Activated CD4-positive, alpha-beta T cell treated with anti-CD3 and anti-CD28 coated beads, Interleukin-2, Interleukin-6, amounts not matched to agents 100 ng/mL and 50 ng/mL, durations not matched to agents 16 hours and 8 hours (primary cell): ENCODE measurements around the gene L3MBTL2.

Experiments used
- DNase-seq: peaks from one replicate; pipeline ENCODE4 v3.0.0-alpha.2; 2020

The L3MBTL2 gene

GRCh38 chr22:41215926-41216325 is 10.8 kb downstream of the L3MBTL2 start:
- no peak for DNase-seq

DNA sequence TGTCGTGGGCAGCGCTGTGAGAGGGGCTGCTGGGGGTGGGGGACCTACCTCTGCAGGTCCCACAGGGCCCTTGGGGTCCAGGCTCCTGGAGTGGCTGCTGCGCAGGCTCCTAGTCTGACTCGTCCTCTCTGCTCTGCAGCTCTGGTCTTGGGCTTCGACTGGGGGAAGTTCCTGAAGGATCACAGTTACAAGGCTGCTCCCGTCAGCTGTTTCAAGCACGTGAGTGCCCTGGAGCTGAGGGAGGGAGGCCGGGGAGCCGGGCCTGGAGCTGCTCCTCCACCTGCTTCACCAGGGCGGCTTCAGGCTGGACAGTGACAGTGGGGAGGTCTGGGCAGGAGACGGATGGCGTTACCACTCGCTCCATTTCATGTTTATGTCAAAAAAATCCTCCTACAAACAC is 11.9 kb downstream of the L3MBTL2 start:
- DNase-seq, result no peak

DNA sequence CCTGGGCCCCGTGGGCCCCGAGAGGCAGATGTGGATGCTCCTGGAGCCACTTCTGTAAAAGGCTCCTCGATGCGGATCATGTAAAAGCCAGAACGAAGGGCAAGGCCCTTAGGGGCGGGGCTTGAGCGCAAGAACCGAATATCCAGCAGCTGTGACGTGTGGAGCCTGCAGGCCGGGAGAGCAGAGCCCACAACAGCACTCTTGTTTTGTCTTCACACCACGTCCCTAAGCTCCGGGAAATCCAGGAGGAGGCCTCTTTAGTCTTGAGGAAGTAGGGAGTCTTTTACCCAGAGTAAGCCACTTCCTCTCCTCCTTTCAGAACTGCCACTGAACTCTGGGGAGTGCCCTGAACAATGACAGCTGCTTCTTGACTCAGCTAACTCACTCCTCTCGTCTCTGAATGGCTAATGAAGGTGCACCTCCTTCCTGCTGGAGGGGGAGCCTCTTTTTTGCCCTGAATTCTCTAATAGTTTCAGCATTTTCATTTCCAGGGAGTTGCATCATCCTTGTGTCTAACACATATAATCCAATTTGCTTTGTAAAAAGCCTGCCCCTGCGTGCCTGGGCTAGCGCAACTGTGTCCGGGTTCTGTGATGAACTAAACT is 12.5 kb downstream of the L3MBTL2 start:
- peak; percentile 72 for DNase-seq

- no peak for DNase-seq
Observed at GRCh38 chr22:41222846-41223507, 17.9 kb downstream of the L3MBTL2 start.

- no peak for DNase-seq
Observed at GRCh38 chr22:41223535-41223934, 18.4 kb downstream of the L3MBTL2 start.

DNA sequence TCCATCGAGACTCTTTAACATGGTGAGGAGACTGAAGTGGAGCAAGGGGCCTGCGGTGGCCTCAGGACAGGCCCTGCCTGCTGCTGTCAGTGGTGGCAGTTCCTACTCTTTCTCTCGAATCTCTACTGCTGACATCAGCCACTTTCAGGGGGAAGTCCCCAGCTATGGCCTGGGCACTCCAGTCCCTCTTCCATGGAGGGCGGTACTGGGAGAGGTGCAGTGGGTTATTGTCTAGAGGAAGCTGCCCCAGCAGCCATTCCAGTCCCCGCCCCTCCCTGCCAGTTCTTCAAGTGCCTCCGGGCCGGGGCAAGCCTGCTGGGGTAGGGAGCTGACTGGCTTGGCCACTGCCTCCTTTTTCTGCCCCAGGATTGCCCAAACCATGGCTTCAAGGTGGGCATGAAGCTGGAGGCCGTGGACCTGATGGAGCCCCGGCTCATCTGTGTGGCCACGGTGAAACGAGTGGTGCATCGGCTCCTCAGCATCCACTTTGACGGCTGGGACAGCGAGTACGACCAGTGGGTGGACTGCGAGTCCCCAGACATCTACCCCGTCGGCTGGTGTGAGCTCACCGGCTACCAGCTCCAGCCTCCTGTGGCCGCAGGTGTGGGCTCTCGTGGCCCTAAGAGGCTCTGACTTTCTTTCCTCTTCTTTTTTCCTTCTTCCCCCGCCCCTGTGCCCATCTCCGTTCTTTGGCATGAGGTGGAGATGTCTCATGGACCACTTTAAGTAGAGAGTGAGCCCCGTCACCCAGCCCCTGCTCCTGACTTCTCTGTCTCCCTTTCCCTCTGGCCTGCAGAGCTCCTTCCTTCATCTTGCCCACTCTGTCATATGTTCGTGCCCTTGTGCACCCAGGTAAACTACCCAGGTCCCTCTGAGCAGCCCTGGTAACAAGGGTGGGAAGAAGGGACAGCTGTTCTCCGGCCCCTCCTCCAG is 21.9 kb downstream of the L3MBTL2 start:
- DNase-seq, result no peak

GRCh38 chr22:41229215-41229614 is 24.1 kb downstream of the L3MBTL2 start:
- DNase-seq, result no peak

- DNase-seq, result no peak
Observed at GRCh38 chr22:41229730-41230400, 24.8 kb downstream of the L3MBTL2 start.

DNA sequence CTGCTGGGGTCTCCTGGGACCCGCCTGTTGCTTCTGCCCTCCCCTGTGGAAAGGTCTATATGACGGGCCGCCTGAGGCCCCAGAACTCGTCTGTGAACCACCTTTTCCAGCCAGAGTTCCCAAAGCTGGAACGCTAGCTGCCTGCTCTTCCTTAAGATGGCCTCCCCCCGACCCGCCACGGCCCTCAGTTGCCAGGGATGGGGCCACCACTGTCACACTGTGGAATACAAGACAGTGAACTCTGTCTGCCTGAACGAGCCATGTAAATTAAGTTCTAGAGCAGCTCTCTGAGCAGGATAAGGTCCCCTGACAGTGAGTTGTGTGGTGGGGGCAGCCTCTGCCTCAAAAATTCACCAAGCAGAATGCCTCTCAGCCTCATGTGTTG is 25.3 kb downstream of the L3MBTL2 start:
- DNase-seq, result no peak

- DNase-seq, result no peak
Observed at GRCh38 chr22:41231369-41231768, 26.3 kb downstream of the L3MBTL2 start.

DNA sequence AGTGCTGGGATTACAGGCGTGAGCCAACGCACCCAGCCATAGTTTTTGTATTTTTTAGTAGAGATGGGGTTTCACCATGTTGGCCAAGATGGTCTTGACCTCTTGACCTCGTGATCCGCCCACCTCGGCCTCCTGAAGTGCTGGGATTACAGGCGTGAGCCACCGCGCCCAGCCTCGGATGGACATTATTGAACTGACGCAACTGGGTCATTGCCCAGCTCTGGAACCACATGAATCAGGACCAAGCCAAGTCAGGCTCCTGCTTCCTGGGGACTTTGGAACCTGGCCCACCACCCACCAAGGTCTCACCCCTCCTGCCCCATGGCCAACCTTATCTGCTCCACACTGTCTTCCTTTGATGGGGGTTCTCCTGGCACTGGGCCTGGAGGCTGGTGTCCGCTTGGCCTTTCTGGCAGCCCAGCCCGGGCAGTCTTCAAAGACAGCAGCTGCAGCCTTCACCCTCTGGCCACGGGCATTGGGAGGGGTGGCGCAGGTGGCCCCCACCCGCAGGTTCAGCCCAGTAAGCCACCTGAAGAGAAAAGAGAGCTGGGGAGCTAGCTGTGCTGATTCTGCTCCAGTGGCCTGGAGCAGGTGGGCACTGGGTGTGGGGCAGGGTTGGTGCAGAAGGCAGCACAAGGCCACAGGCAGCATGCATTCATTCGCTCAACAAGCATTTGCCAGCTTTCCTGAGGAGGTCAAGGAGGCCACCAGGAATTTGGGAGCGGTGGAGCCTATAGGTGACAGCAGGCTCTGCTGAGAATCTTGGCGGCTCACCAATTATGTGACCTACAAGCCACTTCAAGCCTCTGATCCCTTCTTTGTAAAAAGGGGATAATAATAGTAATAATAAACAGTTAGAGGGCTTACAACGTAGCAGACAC is 29.9 kb downstream of the L3MBTL2 start:
- no peak for DNase-seq

- no peak for DNase-seq
Observed at GRCh38 chr22:41237036-41237706, 32.1 kb downstream of the L3MBTL2 start.

- DNase-seq, result peak; percentile 89
Observed at GRCh38 chr22:41237707-41238569, 32.8 kb downstream of the L3MBTL2 start.

- DNase-seq, result no peak
Observed at GRCh38 chr22:41238570-41239442, 33.7 kb downstream of the L3MBTL2 start.

- DNase-seq, result no peak
Observed at GRCh38 chr22:41239443-41240128, 34.5 kb downstream of the L3MBTL2 start.

DNA sequence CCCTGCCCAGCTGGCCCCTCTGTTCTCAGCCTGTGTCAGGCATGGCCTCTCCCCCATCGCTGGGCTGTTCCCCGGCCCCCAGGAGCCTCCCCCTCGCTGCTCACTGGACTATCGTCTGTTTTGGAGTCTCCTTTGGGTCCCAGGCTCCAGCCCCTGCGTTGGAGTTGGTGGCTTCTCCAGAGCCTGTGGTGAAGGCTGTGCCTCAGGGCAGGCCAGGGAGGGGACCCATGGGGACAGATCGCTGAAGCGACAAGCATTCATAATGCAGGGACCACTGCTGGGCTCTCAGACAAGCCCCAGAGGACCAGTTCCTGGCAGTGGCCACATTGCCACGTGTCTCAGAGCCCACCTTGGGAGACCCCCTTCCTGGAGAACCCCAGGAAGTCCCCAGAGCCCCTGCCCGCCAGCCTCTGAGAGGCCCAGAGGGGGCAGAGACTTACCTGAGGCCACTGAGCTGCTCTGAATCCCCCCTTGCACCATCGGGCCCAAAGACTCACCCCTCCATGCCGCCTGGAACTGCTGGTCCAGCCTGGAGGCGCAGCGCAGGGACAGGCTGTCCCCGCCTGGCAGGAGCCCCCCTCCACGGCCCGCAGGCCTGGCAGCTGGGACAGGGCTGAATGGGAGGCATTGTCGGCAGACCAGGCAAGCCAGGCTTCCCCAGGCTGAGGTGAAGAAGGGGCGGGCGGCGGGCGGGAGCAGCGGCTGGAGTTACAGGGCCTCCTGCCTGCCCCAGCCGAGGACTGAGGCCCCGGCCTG is 35.4 kb downstream of the L3MBTL2 start, which contains the start of gene CHADL:
Gene CHADL (minus strand): TSS at position 555 of the 756 bp plus-strand sequence. CDS start 50 bp downstream, at position 505.
- DNase-seq, result no peak

DNA sequence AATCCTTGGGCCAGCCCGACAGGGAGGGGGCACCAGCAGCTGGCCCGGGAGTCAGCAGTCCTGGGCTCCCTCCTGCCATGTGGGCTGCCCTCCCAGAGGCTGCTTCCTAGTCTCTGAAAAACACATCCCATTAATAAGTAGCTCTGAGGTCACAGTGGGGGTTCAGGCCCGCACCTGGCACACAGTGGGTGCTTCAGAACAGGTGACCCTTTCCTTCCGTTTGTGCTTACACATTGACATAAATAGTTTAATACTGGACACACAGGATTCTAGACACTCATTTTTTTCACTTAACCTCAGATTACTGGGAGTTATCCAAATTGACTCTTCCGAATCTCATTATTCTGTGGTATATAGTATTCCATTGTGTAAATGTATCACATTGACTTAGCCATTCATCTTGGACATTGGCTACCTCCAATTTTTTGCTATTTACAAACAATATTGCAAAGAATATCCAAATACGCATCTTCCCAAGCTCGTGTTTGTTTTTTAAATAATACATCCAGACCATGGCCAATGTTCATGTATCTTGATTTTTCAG is 36.1 kb downstream of the L3MBTL2 start:
- no peak for DNase-seq
